NCI-H128 (cell line): ENCODE data around the gene PRKG1.

Experiments used
- DNase-seq: peaks from one replicate; lab custom pipeline; 2025; ENCODE audit not compliant: unreplicated experiment; lab: John Stamatoyannopoulos, UW

The PRKG1 gene

DNA sequence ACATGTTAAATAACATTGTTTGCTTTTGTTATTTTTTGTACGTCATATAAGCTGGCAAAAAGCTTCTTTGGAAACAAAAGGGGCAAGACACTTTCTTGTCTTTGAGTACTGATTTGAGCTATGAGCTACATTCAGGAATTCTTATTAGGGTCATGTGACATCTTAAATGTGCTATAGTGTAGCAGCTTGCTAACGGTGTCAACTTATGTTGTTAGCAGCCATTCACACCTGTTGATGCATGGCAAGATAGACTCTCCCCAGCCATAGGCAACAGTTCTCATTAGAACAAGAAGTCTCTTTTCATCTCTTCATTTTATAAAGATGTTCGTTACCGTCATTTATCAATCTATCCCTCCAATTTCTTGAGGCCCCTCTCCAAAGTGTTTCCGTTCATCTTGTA is 411.4 kb downstream of the PRKG1 start:
- DNase-seq: no peak

DNA sequence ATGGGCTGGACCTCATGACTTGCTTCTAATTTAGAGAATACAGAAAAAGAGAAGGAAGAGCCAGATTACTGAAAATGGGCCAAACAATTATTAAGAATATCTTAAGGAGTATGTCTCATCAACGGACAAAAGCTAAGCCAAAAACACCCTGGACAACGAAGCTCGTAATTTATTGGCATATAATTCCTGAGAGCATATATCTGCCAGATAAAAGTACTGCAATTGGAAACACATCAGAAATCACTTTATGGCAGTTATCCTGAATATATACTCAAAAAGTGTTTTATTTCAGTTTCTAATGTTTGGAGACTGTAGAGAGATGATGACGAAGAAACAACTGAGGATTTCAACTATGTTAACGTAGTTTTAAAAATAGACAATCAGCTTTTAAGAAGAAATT is 413.3 kb downstream of the PRKG1 start:
- DNase-seq: no peak

DNA sequence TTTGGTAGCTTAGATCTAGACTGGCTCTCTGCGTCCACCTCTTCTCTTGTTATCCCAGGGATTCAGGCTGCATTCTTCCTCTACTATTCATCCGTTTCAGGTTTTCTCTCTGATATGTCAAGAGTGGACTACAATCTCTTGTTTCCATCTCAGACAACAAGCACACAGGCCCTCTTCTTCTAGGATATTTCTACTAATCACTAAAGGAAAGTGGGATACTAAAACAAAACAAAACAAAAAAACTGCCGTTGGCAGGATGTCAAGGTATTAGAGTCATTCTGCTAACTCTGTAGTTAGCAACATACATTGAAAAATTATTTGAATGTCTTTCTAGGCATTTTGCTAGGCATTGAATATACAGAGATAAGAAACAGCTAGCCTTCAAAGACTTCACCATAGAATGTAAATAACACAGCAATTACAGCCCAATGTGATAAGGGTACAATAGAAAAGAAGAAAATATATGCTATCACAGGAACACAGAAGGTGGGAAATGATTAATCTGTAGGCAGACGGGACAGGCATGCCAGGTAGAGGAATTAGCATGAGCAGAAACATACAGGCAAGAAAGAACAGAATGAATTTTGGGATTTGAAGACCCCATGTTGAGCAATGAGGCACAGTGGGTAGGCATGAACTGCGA is 414.6 kb downstream of the PRKG1 start:
- DNase-seq: no peak

DNA sequence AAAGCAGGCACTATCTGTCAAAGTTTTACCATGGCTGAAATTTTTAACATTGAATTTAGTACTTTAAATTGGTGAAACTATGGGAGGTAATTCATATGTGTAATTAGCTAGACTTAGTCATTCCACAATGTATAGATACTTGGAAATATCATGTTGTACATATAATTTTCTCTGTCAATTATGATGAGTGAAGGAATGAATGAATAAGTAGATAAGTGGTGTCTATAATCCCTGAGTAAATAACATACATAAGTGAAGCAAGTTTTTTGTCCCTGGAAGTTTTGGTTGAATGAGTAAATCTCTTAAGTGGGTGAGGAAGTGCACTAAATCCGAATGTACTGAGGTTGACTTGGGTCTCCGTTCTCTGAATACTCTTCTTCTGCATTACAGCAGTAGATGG is 424.1 kb downstream of the PRKG1 start:
- no peak for DNase-seq

DNA sequence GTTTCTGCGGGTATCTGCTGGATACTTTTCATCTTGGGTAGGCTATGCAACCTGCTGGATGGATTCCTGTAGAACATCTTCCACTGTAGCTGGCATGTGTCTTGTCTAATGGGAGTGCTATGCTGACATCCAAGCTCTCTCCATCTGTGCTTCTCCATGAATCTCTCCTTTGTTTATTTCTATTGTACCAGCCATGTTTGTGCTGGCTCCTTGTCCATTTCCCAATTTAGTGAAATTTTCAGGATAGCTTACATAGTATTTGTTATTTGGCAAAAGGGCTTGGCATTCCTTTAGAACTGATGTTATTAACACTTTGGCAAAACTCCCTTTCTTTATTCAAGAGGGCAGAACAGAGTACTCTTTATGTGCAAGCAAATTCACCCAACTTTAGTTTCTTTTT is 427.1 kb downstream of the PRKG1 start:
- DNase-seq: no peak

DNA sequence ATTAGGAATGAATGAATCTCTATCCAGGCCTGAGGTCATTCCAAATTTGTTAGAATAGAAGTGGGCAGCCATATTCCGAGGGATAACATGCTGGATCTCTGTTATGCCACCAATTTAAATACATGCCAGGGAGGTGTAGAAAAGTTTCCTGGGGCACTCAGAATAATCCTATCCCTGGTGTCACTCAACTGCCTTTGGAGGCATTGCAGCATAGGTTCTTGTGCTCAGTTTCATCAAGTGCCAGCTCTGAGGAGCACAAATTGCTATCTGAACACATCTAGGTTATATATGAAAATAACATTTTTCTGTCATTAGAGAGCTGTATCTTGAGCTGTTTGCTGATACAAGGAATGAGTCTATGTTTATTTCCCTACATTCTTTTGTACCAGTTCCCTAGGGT is 427.8 kb downstream of the PRKG1 start:
- no peak for DNase-seq

DNA sequence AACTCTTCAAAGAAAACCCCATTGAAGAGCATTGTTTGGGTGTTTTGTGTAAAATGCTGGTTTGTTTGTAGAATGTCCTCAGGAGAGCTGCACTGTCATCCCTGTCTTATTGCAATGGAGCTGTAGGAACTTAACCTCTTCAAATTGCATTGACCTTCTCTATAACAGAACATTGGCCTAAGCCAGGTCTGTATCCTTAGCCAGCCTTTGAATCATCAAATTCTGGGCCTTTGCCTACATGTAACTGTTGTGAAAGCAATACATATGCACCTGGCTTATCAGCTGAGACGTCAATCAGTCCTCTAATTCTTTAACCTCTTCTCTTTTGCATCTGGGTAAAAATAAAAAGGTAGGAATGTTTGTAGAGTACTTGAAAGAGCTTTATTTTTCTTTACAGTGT is 429.1 kb downstream of the PRKG1 start:
- DNase-seq: no peak

DNA sequence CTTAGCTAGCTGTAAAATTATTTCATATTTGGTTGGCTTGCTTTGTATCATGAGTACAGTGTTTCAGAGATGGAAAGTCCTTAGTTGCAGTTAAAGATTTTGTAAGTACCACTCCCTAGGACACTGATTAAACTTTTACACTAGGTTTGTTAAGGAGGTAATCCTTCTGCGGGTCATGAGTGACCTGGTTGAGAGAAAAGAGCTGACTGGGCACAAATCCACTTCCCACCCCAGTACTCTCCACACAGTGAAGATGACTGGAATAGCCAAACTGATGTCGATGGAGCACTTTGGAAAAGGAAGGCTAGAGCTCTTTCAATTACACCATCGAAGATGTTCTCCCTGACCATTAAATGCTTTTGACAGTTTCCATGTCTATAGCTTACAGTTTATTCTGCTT is 433.2 kb downstream of the PRKG1 start:
- no peak for DNase-seq

DNA sequence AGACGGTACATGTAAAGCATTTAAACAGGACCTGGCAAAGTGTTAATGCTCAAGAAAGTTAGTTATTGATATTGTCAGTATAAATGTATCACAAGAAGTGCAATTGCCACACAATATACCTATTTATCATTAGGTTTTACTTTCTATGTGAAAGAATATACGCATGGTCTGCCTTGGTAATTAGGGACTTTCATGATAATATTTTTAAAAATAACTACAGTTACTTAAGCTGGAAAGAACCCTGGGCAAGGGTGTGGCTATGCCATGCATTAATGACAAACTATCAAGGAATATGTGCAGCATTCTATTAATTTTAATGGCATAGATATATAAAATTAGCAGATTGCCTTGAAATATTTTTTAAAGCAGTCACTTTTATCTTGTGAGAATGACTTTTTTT is 433.9 kb downstream of the PRKG1 start:
- no peak for DNase-seq

DNA sequence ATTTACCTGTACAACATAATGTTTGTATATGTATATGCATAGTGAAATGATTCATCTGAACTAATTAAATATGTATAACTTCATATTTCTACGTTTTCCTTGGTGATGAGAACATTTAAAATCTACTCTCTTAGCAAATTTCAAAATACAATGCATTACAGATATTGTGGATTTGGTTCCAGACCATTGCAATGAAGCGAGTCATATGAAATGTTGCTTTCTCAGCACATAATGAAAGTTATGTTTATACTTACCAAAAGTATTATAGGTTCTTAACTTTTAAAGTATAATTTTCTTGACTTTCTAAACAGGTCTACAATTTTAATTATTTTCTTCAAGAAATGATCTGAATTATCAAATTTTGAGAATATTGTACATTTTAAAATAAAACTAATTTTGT is 435.9 kb downstream of the PRKG1 start:
- no peak for DNase-seq

DNA sequence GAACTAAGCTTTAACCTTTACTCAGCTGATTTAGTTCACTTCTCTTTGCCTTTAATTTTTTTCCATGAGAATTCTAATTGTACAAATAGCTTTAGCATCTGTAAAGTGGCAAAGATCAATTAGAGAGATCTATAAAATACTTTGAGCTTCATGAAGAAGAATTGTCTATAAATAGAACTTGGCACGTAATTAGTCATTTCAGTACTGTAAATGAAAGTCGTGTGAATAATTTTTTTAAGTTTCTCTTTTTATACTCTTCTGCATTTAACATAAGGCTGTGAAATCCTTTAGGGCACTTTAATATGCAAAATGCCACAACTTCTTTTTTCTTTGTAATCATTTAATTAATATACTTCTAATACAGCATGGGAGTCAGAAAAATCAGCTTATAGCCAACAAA is 447.3 kb downstream of the PRKG1 start:
- DNase-seq: no peak

DNA sequence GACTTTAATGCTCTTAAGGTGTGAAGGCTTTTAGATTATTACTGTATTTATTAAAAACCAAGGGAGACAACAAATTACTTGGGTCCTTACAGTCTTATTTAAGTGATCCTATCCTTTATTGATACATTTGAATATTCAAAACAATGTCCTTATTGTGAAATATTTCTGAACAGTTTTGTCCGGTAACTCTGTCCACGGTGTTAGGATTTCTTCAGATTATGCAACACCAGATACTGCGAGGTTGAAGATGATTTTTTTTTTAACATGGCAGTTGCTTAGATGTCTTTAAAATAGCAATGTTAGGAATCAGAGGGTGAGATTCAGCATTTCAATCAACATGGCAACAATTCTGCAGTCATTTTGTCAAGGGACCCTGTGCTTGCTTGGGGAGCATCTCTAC is 448.6 kb downstream of the PRKG1 start:
- no peak for DNase-seq

DNA sequence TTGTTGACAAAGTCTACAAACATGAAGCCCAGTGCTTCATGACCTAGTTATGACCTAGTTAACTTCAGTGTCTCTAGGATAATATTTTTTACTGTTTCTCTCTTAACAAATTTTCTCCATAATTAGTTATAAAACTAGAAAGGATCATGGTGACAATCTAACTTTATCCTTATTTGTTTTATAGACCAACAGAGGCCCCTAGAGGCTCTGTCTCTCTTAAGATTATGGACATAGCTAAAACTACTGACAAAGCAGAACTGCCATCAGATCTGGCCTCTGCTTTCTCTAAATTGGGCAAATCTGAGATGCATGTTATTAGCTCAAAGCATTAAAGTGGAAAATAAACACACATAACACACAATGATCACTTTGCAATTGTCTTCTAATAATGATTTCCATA is 449.2 kb downstream of the PRKG1 start:
- DNase-seq: no peak

DNA sequence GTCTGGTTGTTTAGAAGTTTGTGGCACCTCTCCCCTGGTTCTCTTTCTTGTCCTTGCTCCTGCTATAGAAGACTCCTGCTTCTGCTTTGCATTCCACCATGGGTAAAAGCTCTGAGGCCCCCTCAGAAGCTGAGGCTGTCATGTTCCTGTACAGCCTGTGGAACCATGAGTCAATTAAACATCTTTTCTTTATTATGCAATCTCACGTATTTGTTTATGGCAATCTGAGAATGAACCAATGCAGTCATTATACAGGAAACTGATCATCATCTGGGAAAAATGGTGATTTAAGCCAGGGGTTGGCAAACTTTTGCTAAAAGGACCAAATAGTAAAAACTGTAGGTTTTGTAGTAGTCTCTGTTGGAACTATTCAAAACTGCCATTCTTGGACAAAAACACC is 449.8 kb downstream of the PRKG1 start:
- DNase-seq: no peak

DNA sequence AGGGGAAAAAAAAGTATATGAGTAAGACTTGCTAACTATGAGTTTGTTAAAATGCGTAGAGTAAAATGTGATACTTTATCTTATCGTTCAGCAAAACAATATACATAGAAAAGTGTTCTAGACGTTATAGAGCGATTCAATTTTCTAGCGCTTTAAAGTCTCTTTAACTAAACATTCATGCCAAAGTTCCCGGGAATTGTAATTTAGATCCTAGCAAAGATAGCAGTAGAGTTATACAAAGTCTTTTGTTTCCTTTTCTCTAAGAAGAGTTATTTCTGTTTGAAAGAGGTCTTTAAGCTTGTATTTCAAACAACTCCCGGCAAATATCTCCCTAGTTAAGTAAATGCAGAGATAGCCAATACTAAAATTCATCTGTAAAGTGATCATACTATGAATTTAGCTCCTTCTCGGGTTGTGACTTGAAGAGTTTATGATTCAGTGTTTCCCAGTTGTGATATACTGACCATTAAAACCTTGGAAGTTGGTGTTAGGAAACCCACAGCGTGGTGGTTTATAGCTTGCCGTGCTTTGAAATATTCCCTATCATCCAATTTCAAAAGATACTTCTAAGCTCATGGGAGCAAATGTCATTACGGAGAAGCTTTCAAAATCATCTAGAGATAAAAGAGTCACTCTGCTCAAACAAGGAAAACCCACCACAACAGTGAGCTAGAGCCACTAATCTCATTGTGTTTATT is 453.4 kb downstream of the PRKG1 start:
- DNase-seq: no peak

DNA sequence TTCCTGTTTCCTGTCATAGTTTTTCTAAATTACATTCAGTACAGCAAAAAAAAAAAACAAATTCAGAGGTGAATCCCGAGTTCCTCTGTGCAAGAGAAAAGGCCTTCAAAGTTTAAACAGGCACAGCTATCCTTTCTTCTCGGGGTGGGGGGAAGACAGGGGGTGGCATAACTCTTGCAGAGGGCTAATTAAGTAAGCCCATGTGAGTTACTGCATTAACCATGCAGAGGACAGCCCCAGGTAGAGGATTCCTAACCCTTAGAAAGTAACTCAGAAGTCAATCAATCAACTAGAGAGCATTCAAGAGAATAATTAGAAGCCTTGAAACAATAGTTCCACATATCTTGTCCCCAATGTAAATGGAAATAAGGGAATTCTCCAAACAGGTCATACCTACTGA is 454.2 kb downstream of the PRKG1 start:
- DNase-seq: no peak

DNA sequence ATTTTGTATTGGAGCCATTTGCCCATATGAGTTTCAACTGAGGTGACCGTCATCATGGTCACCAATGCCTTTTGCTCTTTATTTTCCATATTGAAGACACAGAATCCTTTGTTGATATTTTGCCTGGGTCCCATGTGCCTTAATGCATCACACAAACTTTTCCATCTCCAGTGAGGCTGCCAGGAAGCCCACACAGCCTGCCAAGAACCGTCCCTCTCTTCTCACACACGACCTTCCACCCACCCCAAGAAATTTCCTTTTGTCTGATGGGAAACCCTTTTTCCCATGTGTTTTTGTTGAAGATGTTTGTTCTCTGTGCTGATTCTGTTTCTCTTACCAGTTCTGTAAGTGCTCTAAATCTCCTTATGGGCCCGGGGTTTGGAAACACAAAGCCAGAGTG is 456.3 kb downstream of the PRKG1 start:
- no peak for DNase-seq

DNA sequence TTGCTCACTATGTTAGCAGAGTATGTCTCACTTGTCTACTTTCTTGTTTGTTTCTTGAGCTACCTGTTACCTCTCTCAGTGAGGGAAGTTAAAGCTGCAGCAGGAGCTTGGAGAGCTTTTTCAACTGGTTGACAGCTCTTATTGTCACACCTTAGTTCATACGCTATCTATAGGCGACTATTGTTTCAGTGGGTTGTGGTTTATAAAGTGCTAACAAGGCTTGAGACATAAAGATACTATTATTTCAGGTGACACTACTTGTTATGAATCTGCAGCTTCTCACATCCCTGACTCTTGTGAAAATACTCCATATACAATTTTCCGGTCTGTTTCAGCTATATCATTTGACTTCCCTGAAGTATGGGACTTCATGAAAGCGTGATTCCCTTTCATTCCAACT is 457.8 kb downstream of the PRKG1 start:
- no peak for DNase-seq

DNA sequence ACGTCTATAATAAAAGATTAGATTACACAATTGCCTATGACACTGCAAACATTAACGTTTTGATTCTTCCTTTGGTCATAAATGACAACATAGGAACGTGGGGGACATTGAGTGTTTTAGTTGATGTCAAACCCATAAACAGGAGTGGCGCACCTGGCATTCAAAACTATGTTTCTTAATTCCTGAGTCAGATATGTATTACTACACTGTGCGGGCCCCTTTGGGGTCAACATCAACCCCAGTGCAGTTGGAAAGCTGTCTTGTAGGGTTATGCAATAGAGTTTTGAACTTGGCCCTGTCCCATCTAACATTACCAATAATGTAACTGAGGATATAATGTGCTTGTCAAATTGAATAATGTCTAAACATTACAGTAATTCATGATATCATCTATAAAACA is 468.6 kb downstream of the PRKG1 start:
- no peak for DNase-seq

DNA sequence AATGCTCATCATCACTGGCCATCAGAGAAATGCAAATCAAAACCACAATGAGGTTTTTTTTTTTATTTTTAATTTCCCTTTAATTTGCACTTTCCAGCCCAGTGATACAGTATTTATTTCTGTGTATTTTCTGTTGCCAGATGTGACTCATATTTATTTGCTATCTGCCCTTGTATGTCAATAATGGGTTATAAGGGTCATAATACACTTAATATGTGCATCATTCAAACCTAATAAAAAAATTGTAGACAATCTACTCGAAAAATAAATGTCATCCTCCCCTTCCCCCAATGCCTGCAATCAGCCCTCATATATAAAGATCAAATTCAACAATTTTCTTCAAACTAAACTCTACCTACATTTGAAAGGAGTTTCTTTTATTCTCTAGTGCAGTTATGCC is 470.6 kb downstream of the PRKG1 start:
- DNase-seq: no peak

DNA sequence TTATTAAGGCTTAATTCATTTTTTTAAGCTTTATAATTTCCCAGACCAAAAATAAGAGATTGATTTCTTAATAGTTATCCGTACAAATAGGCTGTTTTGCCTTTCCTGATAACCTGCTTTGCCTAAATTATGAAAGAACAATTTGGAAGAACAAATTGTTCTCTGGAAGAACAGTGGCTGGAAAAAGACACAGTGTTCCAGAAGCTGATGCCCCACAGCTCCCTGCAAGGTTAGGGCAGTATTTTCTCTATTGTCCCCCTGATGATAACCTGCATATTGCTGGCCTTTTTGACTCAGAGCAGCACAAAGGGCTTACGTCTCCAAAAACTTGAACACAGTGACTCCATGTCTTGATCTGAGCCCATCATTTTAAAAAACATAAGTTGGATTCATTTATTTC is 473.7 kb downstream of the PRKG1 start:
- no peak for DNase-seq

DNA sequence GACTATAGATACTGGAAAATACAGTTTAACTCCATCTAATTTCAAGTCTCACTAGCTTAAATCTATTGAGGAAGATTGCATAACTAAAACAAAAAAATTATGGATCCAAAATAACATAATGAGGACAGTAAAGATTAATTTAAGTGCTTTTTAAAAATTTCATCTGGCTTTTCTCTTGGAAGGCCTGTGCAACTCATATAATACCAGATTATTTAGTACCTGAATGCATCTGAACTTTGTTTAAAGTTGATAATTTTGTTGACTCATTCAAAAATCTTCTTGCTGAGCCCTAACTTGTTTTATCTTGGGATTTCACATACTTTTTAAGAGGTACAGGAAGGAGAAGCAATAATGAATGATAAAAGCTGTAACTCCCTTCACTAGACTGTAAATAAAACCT is 478.6 kb downstream of the PRKG1 start:
- no peak for DNase-seq

DNA sequence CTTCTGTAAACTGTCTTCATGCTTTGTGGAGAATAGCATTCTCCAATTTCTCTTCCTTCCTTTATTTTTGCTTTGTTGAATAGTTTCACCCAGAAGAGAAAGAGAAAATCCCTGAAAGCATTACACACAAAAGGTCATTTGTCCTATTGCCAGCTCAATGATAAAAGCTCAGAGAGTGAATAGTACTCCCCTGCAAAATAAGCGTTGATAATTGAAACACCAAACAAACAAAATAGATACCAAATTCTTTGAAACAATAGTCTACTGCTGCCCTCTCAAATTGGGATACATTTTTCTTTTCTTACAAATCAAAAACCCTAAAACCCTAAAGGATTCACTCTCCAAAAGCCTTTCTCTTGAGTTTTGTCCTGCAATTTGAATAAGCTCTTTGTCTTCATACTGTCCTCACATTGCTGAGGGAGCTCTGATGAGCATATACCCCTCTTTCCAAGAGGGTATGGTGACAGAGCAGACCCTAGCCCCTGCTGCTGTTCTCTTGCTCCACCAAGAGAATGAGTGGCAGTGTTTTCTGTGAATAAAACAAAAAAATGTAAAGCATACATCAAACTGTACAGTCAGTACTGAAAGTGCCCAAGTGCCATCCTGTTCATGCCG is 490.7 kb downstream of the PRKG1 start:
- DNase-seq: no peak
